ENCODE data around the gene MTMR8.
A peak's percentile ranks its signal among the peaks of the same experiment; 100 is the strongest.
"Not testable (repeated sequence)": the region's sequence is repeated elsewhere in the genome, so short reads cannot be mapped to it uniquely, and the experiment has no call there.

MTMR8 gene

DNA sequence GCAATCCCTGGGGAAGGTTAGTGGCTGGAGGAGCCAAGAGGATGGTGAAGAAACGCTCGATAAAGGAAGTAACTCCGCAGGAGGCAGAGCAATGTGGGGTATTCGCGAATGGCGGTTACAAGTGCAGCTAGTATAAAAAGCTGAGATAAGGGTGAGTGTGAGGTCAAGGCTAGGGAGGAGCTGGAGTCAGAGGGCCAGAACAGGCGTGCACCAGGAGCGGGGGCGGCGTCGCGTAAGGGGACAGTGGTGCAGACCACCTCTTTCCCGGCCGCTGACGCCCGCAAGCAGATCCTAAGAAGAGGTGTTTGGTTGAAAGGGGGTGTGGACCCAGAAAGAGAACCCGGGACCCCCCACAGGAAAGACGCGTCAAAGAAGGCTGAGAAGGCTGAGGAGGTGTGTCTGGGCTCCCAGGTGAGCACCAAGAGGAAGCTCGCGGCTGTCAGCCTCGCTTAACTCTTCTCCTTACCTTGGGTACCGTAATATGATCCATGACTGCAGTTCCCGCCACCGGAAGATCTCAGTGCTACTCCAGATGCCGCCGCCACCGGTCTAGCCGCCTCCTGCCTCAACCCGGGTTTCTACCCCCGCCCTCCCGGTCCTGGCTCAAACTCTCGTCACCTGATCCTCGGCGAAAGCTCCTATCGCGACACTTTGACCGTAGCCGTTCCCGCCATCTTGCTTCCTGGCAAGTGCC is at the start of gene MTMR8:
TSS of gene MTMR8 (minus strand) at position 579 of the 694 bp plus-strand sequence. CDS start at position 490, 89 bp downstream.
- peak; percentile 65 to 66 for DNase-seq (ENCODE audit: low read depth in 2 of 2)

DNA sequence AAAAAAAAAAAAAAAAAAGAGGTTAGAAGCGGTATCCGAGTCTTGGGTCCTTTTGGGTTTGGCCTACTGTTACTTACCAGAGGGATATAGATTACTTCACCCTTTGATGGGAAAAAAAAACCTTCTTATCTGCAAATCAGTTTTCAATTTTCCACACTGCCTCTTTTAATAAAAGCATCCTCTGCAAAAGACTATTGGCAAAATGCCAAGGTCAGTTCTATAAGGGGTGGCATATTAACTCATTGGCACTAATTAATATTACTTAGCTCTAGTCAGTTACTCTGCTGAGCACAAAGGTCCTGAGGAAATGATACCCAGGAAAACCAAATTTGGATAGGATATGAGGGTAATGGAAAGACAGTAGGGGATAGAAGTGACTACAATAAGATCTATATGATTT is 44.3 kb upstream of the MTMR8 start:
- DNase-seq (ENCODE audit: low read depth in 2 of 2), result no peak

- no peak for DNase-seq (ENCODE audit: low read depth in 2 of 2)
These were observed 42.4 kb upstream of the MTMR8 start for GRCh38 chrX:64437665-64438064.

- DNase-seq (ENCODE audit: low read depth in 2 of 2), result no peak
These were observed 42.0 kb upstream of the MTMR8 start for GRCh38 chrX:64437218-64437617.

- no peak for DNase-seq (ENCODE audit: low read depth in 2 of 2)
These were observed 33.1 kb upstream of the MTMR8 start for GRCh38 chrX:64428371-64428770.

DNA sequence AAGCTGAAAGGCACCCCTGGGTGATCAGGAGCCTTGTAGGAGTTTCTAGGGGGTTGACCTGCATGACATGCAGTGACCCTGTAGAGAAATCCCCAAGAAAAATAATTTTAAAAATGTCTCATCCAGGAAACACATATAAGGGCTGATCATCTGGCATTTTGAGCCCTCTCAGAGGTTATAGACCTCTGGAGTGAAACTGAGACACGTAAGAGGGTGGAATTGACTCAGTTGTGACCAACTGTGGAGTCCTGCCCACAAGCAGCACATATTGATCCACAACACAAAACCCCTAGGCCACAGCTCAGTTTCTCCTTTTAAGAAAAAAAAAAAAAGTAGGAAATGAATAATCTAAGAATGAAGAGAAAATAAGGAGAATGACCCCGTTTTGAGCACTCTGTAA is 32.5 kb upstream of the MTMR8 start:
- no peak for DNase-seq (ENCODE audit: low read depth in 2 of 2)

DNA sequence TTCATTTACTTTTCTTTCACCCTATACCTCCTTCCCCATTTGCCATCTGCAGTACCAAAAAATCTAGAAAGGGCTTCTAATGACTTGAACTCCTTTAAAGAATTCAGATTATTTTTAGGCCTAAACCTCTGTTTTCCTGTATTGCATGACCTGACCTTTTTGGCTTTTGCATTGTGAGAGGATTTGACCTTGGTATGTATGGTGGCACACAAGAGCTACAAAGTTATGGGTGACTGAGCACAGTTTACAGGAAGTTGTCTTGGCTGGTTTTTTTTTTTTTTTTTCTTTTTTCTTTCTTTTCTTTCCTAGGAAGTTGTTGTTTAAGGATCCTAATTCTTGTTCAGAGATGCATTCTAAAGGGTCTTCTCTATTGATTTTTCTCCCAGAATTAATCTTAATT is 32.0 kb upstream of the MTMR8 start:
- no peak for DNase-seq (ENCODE audit: low read depth in 2 of 2)

GRCh38 chrX:64409730-64410129 is 14.5 kb upstream of the MTMR8 start:
- not testable (repeated sequence) for DNase-seq (ENCODE audit: low read depth in 2 of 2)

DNA sequence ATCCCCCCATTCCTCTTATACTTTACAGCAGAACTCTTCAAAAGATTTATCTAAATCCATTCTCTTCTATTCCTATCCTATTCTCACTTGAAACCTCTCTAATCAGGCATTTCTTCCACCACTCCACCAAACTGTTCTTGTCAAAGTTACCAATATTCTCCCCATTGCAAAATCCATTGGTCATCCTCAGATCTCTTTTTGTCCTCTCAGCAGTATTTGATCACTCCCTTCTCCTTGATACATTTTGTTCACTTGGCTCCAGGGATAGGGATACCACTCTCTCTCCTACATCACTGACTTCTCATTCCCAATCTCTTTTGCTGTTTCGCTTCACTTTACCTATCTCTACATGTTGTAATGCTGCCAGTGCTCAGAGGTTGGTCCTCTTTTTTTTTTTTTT is 2.8 kb upstream of the MTMR8 start:
- DNase-seq (ENCODE audit: low read depth in 2 of 2), result no peak

DNA sequence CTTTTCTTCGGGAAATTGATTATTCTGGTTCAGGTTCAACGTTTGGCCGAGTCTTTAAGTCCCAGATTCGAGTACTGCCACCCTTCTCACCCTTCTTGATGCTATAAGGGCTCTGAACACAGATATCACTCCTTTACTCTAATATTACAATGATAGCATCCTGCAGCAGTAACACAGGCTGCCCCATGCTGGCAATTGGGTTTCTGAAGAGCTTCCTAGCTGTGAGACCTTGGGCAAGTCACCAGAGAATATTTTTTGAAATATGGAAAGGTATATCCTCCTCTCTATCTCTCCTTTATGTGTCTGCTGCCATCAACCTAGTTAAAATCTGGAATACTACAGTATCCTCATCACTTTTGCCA is 297 bp upstream of the MTMR8 start:
- no peak for DNase-seq (ENCODE audit: low read depth in 2 of 2)

DNA sequence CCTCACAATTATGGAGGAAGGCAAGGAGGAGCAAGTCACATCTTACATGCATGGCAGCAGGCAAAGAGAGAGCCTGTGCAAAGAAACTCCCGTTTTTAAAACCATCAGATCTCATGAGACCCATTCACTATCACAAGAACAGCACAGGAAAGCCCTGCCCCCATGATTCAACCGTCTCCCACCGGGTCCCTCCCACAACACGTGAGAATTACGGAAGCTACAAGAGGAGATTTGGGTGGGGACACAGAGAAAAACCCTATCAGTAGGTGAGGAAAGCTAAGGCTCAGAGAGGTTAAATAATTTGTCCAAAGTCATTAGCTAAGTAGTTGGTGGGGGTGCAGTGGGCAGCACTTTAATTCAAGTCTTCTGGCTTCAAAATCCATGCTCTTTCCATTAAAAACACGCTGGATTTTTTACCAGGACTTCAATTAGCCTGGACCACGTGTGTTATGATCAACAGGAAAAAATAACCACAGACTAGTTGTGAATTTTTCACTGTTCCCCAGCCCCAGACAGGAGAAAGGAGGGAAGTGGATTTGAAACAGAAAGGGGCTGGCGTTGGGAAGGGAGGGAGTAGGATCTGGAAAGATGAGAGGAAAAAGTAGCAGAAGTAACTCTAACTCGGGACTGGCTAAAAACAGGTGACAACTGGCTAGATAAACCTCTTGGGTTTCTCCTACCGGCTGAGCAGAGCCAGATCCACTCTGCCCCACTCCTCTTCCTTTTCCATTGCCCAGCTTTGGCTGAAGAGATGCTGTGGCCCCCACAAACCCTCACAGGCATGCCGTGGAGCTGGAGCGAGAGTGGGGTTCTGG is 986 bp downstream of the MTMR8 start:
- DNase-seq (ENCODE audit: low read depth in 2 of 2), result no peak

GRCh38 chrX:64389489-64389888 is 5.8 kb downstream of the MTMR8 start:
- no peak for DNase-seq (ENCODE audit: low read depth in 2 of 2)

- not testable (repeated sequence) for DNase-seq (ENCODE audit: low read depth in 2 of 2)
These were observed 14.5 kb downstream of the MTMR8 start for GRCh38 chrX:64380789-64381188.

DNA sequence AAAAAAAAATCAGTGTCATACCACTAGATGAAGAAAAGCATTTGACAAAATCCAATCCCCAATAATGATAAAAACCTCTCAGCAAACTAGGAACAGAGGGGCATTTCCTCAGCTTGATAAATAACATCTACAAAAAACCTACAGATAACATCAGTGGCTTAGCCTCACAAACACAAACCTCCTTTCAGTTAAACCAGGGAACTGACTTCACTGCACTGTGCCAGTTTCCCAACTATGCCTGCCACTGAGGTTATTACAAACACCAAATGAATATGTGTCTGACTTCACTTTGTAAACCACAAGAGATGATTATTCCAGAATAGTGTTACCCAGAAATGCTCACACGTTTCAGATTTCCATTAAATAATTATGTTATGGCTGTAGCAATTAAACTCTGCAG is 15.3 kb downstream of the MTMR8 start:
- no peak for DNase-seq (ENCODE audit: low read depth in 2 of 2)

- DNase-seq (ENCODE audit: low read depth in 2 of 2), result no peak
These were observed 17.5 kb downstream of the MTMR8 start for GRCh38 chrX:64377753-64378152.

DNA sequence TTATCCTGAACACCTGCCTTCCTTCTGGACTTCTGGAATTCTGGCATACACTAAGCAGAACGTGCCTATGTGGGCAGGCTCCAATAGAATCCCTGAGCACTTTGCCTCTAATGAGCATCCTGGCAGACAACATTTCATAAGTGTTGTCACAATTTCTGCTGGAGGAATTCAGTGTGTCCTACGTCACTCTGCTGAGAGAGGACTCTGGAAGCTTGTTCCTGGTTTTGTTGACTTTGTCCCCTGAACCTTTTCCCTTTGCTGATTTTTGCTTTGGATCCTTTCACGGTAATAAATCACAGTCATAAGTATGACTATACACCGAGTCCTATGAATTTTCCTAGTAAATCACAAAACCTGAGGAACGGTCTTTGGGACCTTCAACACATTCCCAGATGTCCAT is 43.2 kb downstream of the MTMR8 start:
- no peak for DNase-seq (ENCODE audit: low read depth in 2 of 2)

DNA sequence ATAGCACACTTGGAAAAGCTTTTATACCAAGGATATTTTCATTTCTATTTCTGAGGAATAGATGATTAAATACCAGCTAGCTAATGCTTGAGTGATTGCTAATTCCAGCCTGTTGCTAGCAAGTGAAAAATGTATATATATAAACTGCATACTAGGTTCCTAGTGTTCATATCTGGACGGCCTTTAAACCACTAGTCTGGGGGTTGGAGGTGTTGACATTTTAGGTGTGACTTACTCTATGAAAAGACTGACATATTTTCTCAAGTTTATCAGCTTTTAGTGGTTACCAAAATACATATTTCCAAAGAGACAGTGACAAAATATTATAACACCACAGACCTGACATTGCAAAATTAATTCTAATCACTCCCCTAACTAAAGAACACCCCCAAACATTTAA is 44.7 kb downstream of the MTMR8 start:
- no peak for DNase-seq (ENCODE audit: low read depth in 2 of 2)

- DNase-seq (ENCODE audit: low read depth in 2 of 2), result no peak
These were observed 45.2 kb downstream of the MTMR8 start for GRCh38 chrX:64350047-64350446.

DNA sequence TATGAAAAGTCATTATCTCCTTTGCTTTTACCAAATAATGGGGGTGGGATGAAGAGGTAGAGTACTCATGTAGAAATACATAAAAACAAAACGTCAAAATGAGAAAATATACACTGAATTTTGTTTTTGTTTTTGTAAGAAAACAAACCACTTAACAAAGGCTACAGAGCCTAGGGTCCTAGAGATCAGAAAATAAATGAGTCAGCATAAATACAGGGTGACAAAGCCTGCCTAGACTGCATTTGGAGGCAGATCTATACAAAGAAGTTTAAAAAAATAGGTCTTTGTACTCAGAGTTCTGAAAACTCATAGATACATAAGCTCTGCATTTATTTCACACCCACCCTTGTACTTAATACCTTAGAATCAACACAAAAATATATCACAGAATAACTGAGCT is 52.4 kb downstream of the MTMR8 start:
- DNase-seq (ENCODE audit: low read depth in 2 of 2), result no peak

- DNase-seq (ENCODE audit: low read depth in 2 of 2), result no peak
These were observed 57.0 kb downstream of the MTMR8 start for GRCh38 chrX:64338296-64338695.

DNA sequence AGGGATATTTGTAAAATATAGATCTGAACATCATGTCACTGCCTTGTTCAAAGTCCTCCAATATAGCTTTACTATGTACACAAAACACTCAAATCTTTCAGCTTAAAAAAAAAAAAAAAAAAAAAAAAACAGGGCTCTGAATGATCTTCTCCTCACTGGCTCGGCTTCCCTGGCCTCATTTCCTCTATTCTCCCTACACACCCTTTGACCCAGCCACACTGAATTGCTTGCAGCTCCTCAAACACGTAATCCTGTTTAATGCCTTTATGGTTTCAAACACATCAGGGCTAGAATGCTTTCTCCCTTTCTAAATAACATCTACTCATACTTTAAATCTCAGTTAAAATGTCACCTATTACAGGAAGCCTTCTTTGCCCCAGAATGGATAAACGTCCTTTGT is 60.8 kb downstream of the MTMR8 start:
- no peak for DNase-seq (ENCODE audit: low read depth in 2 of 2)

- no peak for DNase-seq (ENCODE audit: low read depth in 2 of 2)
These were observed 65.0 kb downstream of the MTMR8 start for GRCh38 chrX:64330284-64330683.

- no peak for DNase-seq (ENCODE audit: low read depth in 2 of 2)
These were observed 73.7 kb downstream of the MTMR8 start for GRCh38 chrX:64321507-64321906.
